ENCODE results near the gene DENND11.

The DENND11 gene

DNA sequence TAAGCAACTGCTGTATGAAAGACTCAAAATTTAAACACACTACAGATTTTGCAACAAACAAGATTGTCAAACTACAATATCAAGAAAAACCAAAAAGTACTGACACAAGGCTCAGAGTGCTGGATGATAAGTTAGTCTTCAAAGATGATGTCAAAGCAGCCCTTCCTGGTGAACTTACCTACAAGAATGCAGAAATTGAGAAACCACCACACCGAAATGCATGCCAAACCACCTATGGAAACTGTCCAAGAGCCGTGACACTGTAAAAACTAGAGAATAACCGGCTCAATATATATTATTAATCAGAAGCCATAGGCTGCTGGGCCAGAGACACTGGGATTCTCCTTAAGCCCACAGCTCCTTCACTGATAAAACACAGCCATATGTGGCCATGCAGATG, 25.3 kb downstream of the DENND11 start:
- no peak for DNase-seq

GRCh38 chr7:141675436-141676215, 26.3 kb downstream of the DENND11 start:
- no peak for DNase-seq

DNA sequence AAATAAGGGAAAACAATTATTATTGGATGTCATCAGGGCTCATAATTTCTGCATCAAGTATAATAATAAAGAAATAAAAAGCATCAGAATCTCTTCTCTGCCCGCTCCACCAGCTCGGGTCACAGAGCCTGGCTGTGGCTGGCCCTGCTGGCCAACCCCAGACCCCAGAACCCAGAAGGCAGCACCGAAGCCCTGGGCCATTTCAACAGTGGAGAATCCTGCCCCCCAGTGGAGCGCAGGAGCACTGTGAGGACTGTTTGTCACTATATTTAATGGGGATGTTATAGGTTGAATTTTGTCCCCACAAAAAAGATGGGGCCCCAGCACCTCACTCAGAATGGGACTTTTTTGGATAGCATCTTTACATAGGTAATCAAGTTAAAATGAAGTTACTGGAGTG, 27.3 kb downstream of the DENND11 start:
- DNase-seq, result no peak

DNA sequence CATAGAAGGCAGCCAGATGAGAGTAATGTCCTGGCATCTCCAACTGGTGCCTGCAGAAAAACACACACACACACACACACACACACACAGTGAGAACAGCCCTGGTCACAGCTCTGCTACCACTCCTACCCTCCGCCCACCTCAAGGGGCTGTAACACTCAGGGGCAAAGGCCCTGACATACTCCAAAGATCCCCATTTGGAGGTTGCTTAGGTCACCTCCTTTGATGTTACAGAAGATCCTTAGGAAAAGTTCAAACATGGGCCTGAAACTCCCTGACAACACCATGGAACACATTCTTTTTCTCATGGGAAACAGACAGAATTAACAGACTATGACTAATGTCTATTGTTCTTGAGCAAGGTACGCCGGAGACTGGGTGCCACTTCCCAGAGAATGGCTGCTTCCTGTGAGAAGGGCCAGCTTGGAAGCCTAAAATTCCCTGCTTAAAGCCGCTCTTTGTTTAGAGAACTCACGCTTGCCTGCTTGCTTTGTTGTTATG, 27.7 kb downstream of the DENND11 start:
- no peak for DNase-seq

- no peak for DNase-seq
These were observed 28.6 kb downstream of the DENND11 start for GRCh38 chr7:141673346-141673745.

DNA sequence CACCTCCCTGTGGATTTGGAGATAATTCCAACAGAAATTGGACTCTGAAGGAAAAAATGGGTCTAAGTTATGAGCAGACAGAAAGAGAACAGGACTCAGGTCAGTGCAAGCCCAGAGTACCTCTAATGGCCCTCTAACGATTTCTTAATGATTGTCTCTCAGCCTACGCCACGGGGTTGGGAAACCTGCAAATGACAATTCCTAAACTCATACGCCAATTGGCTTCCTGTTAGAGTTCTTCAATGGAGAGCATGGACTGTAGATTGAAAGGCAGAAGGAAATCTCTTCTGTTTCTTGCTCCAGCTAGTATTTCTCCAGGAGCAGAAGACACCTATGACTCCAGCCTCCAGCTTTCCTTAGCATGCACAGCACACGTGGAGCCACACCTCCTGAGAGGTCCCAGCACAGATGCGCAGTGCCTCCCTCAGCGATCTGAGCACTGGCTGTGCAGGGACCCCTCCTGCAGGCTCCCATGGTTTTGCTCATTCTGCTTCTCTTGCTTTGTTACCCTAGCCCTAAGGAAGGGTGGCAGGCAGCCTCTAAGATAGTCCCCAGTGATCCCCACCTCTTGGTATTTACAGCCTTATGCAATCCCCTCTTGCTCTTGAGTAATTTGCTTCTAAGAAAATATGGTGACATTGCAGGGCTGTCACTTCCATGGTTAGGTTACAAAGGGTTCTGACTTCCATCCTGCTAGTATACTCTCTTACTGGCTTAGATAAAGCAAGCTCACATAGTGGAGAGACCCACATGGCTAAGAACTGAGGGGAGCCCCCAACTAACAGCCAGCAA, 30.1 kb downstream of the DENND11 start:
- no peak for DNase-seq

GRCh38 chr7:141668853-141669252, 33.1 kb downstream of the DENND11 start:
- DNase-seq, result no peak

DNA sequence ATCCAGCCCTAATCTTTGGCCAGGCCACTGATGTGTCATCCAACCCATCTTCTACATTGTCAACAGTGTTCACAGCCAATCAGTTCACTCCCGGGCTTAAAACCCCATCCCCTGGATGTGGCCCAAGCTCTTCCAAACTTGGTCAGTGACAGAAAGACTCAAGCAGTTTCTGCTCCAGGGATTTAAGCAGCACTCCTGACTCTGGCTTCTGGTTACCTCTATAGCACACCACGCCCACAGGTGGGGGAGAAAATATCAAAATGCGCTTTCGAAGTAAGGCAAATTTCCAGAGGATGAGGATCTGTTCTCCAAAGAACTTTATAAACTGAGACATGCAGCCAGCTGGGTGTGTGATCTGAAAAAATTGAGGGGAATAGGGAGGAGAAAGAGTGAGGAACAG, 35.9 kb downstream of the DENND11 start:
- DNase-seq, result no peak

GRCh38 chr7:141665208-141666035, 36.5 kb downstream of the DENND11 start:
- DNase-seq, result no peak

DNA sequence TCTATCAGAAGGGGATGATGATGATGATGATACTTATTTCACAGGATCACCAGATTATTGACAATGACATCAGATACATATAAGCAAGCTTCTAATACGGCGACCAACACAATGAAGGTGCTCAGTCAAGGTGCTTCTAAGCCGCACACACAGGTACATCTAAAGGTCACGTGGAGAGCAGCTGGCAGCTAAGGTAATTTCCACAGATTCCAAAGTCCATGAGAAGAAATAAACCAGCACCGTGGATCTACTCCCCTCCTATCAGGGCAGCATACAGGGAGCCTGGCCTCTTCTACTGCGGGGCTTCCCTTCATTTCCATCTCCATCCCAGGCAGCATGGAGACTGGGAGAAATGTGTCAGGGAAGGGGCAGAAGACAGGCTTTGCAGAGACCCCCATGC, 37.5 kb downstream of the DENND11 start:
- DNase-seq, result no peak

DNA sequence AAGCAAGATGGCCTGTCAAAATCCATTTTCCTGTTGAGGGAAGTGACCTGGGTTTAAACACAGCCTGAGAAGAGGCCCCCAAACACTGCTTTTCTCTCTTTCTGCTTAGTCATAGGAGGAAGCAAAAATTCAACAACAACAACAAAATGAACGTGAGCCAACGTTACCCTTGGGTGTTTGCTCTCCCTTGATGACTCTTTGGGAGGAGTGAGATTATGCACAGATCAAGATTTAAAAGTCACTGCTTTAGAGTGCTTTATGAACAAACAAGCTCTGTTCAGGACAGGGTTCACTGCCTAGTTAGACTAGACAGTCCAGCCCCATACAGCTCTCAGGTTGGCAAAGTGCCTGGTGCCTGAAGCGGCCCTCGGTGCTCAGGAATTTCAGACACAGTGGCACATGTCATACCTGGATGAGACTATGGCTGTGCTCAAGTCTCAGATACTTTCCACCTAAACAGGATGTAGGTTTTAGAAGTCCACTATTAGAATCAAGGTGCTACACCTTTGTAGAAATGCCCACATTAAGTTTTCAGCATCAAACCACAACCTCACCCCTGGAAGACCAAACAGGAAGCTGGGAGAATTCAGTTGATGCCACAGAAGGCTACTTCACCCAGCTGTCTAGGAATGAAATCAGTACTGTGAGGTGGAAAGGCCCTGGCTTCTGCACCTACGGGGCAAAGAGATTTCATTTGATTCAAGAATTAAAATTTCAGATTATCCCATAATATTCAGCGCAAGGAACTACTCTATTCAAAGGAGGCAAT, 38.7 kb downstream of the DENND11 start:
- DNase-seq, result no peak

GRCh38 chr7:141660259-141660658, 41.7 kb downstream of the DENND11 start:
- DNase-seq, result no peak

DNA sequence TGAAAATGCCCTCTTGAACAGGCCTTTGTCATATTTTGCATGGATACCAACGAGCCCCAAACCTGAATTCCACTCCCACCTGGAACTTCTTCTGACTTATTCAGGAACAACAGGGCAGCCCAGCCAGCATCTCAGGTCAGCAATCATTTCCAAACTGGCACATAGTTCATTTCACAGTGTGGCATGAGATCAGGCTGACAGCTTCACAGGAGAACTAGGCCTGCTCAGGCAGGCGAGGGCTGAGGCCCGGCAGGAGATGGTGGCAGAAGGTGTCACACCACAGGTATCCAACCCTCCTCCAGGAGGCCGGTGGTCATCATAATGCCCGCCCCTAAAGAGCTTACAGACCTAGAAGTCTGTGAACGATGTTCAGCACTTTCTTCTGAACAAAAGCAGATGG, 42.5 kb downstream of the DENND11 start:
- DNase-seq, result no peak

DNA sequence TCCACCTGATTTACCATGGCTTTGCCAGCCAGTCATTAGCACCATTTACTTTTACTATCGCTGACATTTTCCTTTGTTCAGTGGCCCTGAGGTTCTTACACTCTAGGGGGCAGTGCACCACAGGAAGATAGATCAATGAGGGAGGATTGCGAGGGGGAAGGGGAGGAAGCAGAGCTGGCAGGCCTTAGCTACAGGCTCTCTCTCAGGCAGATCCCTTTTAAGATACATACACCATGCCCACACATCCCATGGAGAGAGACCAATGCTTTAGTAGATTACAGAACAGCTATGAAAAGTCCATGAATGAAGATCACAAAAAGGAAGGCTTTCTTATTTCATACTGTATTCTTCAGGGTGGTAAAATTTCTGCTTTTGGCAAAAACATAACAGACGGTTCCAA, 47.4 kb downstream of the DENND11 start:
- DNase-seq, result peak; percentile 68

GRCh38 chr7:141652691-141653090, 49.3 kb downstream of the DENND11 start:
- no peak for DNase-seq

Measured in SHP77 treated with DMSO at 0.1 percent for 48 hours (cell line).